Inflammatory macrophage (primary cell): Measurements from ENCODE around the gene SAMD1.
A peak's percentile ranks its signal among the peaks of the same experiment; 100 is the strongest.

ENCODE experiments used
- DNase-seq, 2 donors: peaks; one replicate each; pipeline ENCODE4 v3.0.0-alpha.2; 2020 to 2022
- total RNA-seq, 18 experiments: gene quantifications; one replicate each; lab custom pipeline; 2026; ENCODE audit warnings: mixed read lengths in 6 of 18, inconsistent platforms in 2 of 18; lab: John Stamatoyannopoulos, UW

Gene SAMD1
- 5.1 to 44.3 (median 24.8) reads per million in 18 experiments for total RNA-seq

GRCh38 chr19:14090509-14091080 lies at the start of gene SAMD1:
TSS of gene SAMD1 (minus strand) at chr19:14090751.
- DNase-seq = peak; percentile 51 to 52

- DNase-seq = peak; percentile 78 to 86
Observed at GRCh38 chr19:14139944-14140343, 49.4 kb upstream of the SAMD1 start.

GRCh38 chr19:14138576-14139265 lies 48.2 kb upstream of the SAMD1 start:
- DNase-seq = no peak

DNA sequence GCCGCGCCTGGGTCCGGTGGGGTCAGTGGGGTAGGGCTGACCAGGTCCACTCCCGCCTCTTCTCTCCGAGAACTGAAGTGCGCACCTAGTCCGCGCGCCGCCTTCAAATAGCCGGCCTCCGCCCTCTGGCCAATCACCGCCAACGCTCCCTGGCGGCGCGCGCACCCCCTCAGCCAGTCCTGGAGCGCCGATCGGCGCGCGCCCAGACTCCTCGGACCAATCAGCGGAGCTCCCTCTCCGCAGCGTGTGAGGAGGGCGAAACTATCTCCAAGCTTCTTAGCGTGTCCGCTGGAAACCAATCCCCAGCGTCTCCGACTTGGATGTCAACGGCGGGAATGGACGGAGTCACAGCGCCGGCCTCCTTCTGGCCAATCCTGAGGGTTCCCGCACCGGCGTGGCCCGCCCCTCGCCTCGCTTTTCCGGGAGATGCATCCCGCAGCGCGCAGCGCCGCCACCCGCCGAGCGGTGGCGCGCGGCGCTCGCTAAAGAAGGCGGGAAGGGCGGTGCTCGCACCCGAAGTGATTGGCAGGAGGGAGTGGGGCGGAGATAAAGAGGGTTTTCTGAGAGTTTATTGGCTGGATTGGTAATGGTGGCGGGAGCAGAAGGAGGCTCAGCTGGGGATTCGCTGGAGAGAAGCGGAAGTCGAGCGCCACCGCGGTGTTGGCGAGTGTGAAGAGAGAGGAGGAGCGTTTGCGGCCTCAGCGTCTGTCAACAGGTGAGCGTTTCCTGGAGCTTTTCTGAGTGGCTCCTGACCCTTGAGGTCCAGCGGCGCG lies 46.1 kb upstream of the SAMD1 start, which contains the start of gene ASF1B:
ASF1B (minus strand) TSS at position 81 of the 773 bp plus-strand sequence. CDS start 133 bp downstream, outside the sequence.
- DNase-seq = peak; percentile 100

DNA sequence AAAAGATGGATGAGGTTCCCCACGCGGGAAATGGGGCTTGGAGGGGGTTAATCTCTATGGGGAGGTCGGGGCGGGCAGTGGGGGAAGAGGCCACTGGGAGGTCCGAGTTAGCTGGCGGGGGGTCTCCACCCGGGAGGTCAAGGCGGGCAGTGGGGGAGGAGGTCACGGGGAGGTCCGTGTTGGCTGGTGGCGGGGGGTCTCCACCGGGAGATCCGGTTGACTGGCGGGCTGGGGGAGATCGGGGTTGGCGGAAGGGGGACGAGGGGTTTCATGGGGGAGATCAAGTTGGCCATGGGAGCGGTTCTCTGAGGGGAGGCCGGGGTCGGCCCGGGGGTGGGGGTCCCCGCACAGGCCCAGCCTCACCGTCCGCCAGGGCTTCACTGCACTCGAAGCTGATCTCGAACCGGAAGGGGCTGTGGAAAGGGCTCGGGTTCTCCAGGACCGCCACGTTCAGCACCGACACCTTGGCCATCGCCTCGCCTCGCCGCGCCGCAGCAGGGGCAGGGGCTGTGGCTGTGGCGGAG lies 45.5 kb upstream of the SAMD1 start:
- no peak for DNase-seq

DNA sequence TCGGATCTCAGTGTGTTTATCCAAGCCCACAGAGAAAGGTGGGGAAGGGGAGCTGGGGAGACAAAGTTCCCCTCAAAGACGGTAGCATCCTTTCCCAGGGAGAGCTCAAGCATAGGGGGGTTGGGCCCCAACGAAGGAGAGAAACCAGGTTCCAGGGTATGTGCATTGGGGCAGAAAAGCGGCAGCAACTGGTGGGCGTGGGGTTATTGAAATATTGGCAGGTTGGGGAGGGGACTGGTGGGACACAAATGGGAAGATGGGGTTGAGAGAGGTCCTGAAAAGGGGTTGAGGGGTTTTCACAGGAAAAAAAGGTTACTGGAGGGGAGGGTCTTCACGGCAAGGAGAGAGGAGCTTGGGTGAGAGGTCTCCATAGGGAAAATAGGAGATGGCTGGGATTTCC lies 44.8 kb upstream of the SAMD1 start:
- DNase-seq = no peak

- DNase-seq = peak; percentile 91 to 93
Observed at GRCh38 chr19:14127929-14128509, 37.5 kb upstream of the SAMD1 start.

- peak; percentile 83 to 86 for DNase-seq
Observed at GRCh38 chr19:14127176-14127575, 36.6 kb upstream of the SAMD1 start.

- no peak for DNase-seq
Observed at GRCh38 chr19:14122924-14123323, 32.4 kb upstream of the SAMD1 start.

DNA sequence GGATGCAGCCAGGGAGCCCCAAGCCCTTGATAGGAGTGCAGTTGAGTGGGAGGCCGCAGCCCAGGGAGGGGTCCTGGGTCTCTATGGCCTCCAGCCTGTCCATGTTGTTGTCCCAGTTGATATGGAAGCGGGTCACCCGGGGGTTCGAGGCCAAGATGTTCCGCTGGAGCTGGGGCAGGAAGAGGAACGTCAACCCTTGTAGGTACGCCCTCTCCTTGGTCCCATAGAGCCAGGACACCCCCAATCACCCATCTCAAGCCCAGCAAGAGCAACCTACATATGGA lies 29.9 kb upstream of the SAMD1 start:
- DNase-seq = no peak

- DNase-seq = no peak
Observed at GRCh38 chr19:14119644-14120496, 29.3 kb upstream of the SAMD1 start.

GRCh38 chr19:14119146-14119545 lies 28.6 kb upstream of the SAMD1 start:
- no peak for DNase-seq

DNA sequence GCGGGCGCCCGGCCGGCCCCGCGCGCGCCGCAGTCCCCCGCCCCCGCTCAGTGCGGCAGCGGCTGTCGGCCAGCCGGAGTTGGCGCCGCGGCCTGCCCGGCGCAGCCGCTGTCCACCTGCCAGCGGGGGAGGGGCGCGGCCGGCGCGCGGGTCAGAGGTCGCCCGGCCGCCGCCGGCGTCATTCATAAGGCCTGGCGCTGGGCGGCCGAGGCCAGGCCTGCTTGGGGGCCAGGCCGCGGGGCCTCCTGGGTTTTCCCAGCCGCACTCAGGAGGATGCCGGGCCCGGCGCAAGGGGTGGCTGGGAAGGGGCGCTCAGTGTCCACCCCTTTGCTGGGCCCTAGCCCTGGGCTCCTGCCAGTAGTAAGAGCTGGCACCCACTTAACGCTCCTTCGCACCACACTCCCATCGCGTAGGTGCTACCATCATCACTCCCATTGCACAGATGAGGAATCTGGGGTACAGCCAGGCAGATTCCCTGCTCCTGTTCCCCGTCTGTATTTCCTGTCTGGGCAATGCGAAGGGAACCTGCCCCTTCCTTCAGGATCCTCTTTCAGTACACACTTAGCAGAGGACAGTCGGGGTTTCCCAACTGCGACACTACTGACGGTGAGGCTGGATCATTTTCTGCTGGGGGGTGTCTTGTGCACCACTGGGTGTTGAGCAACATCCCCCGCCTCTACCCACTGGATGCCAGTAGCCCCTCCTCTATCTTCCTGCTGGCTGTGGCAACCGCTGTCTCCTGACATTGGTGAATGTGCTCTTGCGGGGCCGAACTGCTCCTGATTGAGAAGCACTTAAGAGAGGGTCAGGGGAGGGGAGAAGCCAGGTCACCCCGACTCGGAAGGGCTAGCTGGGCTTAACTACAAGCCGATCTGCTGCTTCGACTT lies 27.9 kb upstream of the SAMD1 start:
- DNase-seq = peak; percentile 96 to 98

GRCh38 chr19:14117668-14118164 lies 27.2 kb upstream of the SAMD1 start, which contains the start of gene PRKACA:
TSS of gene PRKACA (minus strand) at chr19:14117762. CDS start at chr19:14117547, 215 bp downstream.
- peak; percentile 99 to 100 for DNase-seq

GRCh38 chr19:14116918-14117578 lies 26.5 kb upstream of the SAMD1 start:
- DNase-seq = no peak

DNA sequence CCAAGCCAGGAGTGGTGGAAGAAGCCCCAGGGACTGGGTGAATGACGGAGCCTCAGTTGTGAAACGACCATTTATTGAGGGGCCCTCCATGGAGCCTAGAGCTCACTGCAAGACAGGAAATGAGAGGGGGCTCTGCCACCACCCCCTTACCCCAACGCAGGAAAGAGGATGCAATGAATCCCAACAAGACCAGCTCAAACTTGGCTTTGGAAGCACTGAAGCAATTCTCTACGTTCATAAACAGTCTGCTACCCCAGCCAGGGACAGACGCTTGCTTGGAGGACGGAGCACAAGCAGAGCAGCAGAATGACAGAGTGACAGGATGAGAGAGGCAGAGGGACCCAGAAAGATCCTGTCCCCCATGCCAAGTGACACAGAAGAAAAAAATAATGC lies 26.0 kb upstream of the SAMD1 start:
- no peak for DNase-seq

DNA sequence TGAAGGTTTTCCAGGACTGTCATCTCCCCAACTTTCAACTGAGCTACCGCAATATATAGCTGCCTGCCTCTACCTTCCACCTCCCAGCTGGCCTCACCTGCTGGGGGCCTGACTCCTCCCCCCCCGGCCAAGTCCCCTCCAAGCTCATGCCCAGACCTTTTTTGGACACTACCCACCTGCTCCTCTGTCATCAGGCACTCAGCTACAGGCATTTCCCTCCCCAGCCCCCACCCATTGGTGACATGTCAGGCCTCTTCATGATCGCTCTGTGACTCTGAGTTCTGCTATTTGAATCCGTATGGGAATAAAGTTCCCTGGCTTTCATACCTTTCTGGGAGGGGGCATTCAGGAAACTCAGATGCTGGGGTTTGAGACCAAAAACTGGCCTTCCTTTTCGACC lies 25.2 kb upstream of the SAMD1 start:
- no peak for DNase-seq

DNA sequence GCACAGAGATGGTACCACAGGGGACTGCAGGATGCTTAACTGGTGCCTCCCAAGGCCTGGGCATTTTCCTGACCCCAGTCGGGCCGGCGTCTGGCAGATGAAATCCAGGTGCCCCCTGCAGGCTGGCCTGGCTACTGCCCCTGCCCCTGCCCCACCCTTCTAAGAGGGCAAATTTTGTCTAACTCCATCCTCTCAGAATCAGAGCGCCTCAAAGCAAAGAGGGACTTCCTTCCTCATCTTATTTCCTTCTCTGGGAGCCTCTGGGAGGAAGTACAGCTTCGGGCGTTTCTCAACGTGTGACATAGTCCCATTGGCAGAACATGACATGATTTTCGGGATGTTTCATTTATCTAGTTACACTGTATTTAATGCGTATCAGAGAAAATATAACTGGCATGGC lies 24.3 kb upstream of the SAMD1 start:
- DNase-seq = peak; percentile 89 to 91

- no peak for DNase-seq
Observed at GRCh38 chr19:14114439-14114838, 23.9 kb upstream of the SAMD1 start.

DNA sequence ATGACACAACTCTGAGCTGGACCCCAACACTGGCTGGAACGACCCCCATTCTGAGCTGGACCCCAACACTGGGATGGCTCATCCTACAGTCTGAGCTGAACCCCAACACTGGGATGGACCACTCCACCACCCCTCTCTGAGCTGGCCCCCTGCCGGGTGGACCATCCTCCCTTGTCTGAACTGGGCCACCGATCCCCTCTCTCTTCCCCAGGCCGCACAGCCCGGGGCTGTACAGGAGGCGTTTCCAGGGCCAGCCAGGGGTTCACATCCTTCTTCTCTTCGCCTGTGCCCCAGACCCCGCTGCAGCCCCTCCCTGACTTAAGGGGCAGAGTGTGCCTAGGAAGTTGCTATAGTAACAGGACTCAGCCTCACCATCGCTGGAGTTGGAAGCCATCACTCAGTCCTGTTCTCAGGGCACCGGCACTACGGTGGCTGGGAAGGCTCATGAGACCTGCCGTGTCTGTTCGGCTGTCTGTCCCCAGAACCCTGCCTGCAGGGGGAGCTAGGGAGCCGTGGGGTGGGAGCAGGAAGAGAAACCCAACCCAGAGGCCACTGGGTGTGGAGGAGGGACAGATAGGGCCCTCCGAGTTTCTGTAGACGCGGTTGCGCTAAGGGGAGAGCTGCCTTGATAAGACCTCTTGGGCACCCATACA lies 23.3 kb upstream of the SAMD1 start:
- peak in 1 of 2 donors; percentile 27 for DNase-seq
